Epidermal melanocyte (primary cell): ENCODE measurements around the gene ZKSCAN1.
A peak's percentile ranks its signal among the peaks of the same experiment; 100 is the strongest.
"Not testable (repeated sequence)": the region's sequence is repeated elsewhere in the genome, so short reads cannot be mapped to it uniquely, and the experiment has no call there.

Source experiments
- DNase-seq: peaks from one replicate; pipeline ENCODE4 v3.0.0; 2011; ENCODE audit warnings: low spot score; ENCODE audit not compliant: insufficient read length

Gene ZKSCAN1

DNA sequence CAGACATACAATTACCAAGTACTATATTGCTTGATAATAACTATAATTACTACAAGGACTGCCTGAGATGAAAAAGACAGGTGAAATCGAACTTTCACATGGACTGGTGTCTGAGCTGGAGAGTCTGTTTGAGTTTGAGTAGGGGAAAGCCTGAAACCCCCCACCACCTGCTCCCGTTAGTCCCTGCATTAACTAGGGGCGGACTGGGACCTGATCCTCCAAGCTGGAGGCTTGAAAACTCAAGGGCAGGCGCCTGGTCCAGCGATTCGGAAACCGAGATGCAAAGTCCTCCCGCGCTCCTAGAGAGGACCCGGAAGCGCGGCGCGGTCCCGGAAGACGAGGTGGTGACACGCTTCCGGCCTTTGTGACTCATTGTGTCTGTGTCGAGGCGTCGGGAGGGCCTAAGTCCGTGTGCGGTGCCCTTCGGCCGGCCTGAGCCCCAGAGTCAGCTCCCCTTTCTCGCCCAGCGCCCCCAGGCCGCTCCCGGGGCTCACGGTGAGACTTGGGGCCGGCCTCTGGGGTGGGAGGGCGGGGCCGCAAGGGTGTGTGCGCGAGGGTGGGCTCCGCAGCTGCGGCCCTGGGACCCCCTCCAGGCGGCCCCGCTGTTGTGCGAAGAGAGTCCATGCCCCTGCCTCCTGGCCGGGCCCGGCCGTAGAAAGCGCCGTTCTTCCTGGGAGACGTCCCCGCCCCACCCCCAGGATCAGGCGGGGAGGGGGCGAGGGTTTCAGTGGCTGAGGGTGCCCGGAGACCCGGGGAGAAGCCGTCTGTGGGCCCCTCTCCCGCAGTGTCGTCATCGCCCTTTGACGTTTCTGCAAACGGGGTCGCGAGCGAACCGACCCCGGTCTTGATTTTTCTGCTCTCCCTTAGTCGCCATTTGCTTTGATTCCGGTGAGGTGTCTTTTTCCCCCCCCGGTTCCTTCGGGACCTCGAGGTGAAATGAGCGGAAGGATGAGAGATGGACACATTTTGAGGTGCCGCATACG lies at the start of gene ZKSCAN1:
Gene ZKSCAN1, plus strand, starts transcription at position 365 of the 983 bp plus-strand sequence. CDS start 7,911 bp downstream, outside the sequence.
- DNase-seq = peak; percentile 90

- no peak for DNase-seq
These were observed 46.1 kb upstream of the ZKSCAN1 start for GRCh38 chr7:99969298-99969697.

DNA sequence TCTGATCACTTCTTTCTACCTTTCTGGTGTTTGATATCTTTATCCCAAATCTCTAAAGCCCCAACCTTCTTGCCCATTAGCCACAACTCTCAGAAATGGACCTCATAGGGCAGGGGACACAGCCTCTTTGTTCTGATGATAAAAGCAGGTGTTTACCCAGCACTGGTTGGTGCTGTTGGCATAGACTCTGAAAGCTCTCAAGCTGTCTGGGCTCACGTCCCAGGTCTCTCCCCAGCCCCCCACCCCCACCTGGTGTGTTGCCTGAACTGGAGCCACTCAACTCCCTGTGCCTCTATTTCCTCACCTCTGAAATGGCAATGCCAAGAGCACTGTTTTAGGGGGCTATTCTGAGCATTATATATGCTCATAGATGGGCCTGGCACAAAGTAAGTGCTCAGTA lies 45.6 kb upstream of the ZKSCAN1 start:
- DNase-seq = not testable (repeated sequence)

DNA sequence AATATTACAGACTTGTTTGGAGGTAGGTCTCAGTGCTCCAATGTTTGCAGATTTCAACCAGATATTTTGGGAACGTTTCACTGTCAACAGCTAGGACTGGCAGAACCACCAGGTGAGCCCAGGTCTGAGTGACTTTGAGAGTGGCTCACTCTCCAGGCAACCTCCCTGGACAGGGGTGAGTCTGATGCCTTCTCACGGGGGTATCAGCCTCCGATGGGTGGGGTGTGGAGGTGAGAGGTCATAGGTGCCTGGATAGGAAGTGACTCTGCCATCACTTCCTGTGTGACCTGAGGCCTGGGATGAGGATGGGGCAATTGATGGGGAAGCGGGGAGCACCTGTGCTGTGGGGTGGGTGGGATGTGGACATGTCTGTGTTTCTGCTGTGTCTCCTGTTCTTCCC lies 44.2 kb upstream of the ZKSCAN1 start:
- no peak for DNase-seq

DNA sequence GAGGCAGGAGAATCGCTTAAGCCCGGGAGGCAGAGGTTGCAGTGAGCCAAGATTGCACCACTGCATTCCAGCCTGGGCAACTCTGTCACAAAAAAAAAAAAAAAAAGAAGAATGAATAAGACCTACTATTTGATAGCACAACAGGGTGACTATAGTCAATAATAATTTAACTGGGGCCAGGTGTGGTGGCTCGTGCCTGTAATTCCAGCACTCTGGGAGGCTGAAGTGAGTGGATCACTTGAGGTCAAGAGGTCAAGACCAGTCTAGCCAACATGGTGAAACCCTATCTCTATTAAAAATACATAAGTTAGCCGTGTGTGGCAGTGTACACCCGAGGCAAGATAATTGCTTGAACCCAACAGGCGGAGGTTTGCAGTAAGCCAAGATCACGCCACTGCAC lies 41.6 kb upstream of the ZKSCAN1 start:
- not testable (repeated sequence) for DNase-seq

DNA sequence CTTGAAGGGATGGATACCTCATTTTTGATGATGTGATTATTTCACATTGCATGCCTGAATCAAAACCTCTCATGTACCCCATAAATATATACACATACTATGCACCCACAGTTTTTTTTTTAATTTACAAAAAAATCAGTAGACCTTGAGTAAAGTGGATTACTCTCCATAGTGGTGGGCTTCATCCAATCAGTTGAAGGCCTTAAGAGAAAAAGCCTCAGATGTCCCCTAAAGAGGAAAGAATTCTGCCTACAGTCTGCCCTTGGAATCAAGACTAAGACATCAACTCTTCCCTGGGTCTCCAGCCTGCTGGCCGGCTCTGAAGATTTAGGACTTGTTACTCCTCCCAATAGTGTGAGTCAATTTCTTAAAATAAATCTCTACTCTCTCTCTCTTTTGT lies 40.7 kb upstream of the ZKSCAN1 start:
- no peak for DNase-seq

- DNase-seq = no peak
These were observed 39.4 kb upstream of the ZKSCAN1 start, which contains the start of gene AZGP1 for GRCh38 chr7:99975782-99976521. Gene AZGP1, minus strand, starts transcription at chr7:99976031. Its CDS starts 11 bp downstream, at chr7:99976020.

- no peak for DNase-seq
These were observed 38.8 kb upstream of the ZKSCAN1 start for GRCh38 chr7:99976626-99977025.

- DNase-seq = not testable (repeated sequence)
These were observed 35.6 kb upstream of the ZKSCAN1 start for GRCh38 chr7:99979814-99980225.

- not testable (repeated sequence) for DNase-seq
These were observed 34.9 kb upstream of the ZKSCAN1 start for GRCh38 chr7:99980448-99980872.

DNA sequence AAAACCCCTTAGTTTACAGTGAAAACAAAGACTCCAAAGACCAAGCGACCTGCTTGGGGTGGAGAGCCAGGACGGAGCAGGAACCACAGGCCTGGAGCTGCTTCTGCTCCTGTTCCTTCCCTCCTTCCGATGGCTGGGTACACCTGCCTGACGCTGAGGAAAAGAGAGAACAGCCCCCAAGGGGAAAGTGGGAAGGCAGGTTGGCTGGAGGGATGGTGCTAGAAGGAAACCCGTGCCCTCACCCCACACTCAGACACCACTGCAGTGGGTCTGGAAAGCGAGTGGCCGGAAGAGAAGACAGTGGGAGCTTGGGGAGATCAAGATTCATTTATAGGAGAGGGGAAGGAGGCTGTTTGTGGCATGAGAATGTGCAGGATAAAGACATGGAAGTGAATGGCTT lies 34.3 kb upstream of the ZKSCAN1 start:
- not testable (repeated sequence) for DNase-seq

- DNase-seq = no peak
These were observed 30.8 kb upstream of the ZKSCAN1 start for GRCh38 chr7:99984593-99984992.

- not testable (repeated sequence) for DNase-seq
These were observed 28.1 kb upstream of the ZKSCAN1 start for GRCh38 chr7:99987306-99987705.

DNA sequence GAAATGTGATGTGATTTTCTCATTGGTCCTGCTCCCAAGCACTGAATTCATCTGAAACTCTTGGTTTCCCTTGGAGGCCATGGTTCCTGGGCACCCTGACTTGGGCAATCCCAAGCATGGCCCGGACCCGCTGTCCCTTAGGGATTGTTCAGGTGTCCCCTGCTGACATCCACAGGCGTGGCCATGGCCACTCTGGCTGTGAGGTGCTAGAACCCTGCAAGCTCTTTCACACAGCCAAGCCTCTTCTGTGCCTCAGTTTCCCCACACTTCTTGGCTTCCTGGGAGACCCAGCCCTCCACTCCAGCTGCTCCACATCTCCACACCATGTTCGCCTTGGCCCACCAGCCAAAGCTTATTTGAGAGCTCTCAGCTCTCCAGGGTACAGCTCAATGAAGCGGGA lies 27.6 kb upstream of the ZKSCAN1 start:
- no peak for DNase-seq

- DNase-seq = no peak
These were observed 24.9 kb upstream of the ZKSCAN1 start for GRCh38 chr7:99990460-99990852.

DNA sequence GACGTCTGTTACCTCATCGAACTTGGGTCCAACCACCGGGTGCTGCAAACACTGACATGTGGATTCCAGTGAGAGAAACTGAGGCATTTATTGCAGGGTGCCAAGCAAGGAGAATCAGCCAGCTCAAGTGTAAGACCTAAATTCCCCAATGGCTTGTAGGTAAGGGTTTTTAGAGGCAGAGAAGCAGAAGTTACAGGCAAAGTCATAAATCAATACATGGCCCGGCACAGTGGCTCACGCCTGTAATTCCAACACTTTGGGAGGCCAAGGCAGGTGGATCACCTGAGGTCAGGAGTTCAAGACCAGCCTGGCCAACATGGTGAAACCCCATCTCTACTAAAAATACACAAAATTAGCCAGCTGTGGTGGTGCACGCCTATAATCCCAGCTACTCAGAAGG lies 23.9 kb upstream of the ZKSCAN1 start:
- DNase-seq = not testable (repeated sequence)

GRCh38 chr7:99992330-99993038 lies 22.9 kb upstream of the ZKSCAN1 start:
- DNase-seq = no peak

GRCh38 chr7:99994819-99995218 lies 20.6 kb upstream of the ZKSCAN1 start:
- no peak for DNase-seq

DNA sequence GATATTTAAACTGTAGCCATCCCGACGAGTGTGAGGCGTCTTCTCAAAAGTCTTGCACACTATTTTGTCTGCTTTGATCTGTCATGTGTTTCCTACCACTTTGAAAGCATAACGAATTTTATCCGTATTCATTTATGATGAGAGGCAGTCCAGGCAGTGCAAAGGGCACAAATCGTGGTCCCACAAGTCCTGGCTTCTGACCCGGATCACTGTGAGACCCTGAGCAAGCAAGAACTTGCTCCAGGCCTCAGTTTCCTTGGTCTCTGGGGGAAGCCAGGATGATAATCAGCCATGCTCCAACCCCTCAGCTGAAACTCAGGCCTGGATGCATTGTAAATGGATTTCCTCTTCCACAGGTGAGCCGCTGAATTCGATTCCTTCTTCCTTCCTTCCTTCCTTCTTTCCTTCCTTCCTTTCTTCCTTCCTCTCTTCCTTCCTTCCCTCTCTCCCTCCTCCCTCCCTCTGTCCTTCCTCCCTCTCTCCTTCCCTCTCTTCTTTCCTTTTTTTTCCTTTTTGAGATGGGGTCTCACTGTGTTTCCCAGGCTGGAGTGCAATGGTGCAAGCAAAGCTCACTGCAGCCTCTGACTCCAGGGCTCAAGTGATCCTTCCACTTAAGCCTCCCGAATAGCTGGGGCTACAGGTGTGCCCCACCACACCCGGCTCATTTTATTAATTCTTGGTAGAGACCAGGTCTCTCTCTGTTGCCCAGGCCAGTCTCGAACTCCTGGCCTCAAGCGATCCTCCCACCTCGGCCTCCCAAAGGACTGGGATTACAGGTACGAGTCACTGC lies 18.4 kb upstream of the ZKSCAN1 start:
- DNase-seq = no peak

- no peak for DNase-seq
These were observed 17.8 kb upstream of the ZKSCAN1 start for GRCh38 chr7:99997545-99998137.
